Astrocyte of the cerebellum (primary cell): Measurements from ENCODE around the gene MKKS.
A peak's percentile ranks its signal among the peaks of the same experiment; 100 is the strongest.

Experiments used
- DNase-seq: peaks from one replicate; pipeline ENCODE4 v3.0.0-alpha.2; 2011; ENCODE audit warnings: low read depth
- H3K4me3 ChIP-seq: 2 replicates; pipeline ENCODE4 v1.5.1; 2011; ENCODE audit warnings: mild to moderate bottlenecking, low read depth, low read length, moderate library complexity
- in situ Hi-C: cut with HindIII; loops from 2 replicates; pipeline ENCODE4 v1.10.0; 2017; ENCODE audit warnings: low sequenced_read_pairs
- TF ChIP-seq, protein P1 (sequence below): IDR thresholded peaks from 2 replicates; pipeline ENCODE4 v1.5.1; 2012; ENCODE audit warnings: low read length, low read depth, moderate library complexity, mild to moderate bottlenecking; ENCODE audit errors: missing control alignments

The MKKS gene

DNA sequence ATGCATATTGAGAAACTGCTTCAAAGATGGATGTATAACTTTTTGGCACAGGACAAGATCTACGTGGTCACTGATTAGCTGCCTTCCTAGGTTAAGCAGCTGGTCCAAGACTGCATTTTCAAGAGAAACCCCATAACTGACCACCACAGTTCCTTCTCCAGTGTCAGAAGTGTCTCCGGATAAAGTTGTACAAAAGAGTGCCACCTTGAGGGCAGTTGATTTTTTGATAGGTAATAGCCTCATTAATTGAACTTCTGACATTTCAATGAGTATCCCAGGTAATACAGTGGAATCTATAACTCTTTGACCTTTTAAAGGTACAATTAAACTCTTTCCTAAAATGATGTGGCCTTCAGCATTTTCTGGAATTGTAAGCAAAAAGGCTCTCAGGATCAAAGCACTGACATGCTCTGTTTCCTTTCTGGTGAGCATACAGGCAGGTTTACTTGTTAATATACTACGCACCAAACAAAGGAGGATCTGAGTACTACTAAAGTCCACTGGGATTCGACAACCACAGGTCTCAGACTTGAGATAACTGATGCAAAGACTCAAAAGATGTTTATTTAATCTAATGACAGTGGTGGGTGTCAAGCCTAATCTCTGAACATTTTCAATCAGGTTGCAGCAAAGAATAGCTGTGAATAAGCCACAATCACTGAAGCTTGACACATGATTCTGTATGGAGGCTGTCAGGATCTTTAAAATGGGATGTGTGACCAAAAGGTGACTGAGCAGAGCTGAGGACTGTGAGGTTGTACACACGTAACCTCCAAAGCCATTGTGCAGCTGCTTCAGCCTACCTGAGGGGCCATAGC is 21.2 kb downstream of the MKKS start:
- DNase-seq: no peak
- in situ Hi-C loops: loop anchor here (25.0 kb wide), 1 partner anchor 425 kb away; no protein-coding TSS in a partner anchor
- TF ChIP-seq, protein P1, sequence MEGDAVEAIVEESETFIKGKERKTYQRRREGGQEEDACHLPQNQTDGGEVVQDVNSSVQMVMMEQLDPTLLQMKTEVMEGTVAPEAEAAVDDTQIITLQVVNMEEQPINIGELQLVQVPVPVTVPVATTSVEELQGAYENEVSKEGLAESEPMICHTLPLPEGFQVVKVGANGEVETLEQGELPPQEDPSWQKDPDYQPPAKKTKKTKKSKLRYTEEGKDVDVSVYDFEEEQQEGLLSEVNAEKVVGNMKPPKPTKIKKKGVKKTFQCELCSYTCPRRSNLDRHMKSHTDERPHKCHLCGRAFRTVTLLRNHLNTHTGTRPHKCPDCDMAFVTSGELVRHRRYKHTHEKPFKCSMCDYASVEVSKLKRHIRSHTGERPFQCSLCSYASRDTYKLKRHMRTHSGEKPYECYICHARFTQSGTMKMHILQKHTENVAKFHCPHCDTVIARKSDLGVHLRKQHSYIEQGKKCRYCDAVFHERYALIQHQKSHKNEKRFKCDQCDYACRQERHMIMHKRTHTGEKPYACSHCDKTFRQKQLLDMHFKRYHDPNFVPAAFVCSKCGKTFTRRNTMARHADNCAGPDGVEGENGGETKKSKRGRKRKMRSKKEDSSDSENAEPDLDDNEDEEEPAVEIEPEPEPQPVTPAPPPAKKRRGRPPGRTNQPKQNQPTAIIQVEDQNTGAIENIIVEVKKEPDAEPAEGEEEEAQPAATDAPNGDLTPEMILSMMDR: peak; percentile 31
- no peak overlapping the region for H3K4me3 ChIP-seq

DNA sequence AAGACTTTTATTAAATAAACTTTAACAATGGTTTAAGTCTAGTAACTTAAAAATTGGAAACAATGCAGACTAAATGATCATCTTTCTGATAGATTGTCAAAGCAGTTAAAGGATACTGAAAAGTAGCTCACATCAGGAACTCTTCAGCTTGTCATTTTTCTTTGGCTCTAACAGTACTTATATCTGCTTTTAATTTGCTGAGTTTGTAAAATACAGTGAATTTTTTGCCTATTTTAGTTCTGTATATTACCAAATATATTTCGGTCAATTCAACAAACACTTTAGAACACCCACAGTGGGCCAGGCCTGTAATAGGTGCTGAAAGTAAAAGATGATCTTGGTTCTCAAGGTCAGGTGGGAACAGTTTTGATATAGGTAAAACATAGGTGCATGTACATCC is 22.3 kb downstream of the MKKS start:
- TF ChIP-seq, protein P1: no peak
- DNase-seq: no peak
- in situ Hi-C loops: loop anchor here (25.0 kb wide), 1 partner anchor 424 kb away; no protein-coding TSS in a partner anchor
- H3K4me3 ChIP-seq: no peak overlapping the region

DNA sequence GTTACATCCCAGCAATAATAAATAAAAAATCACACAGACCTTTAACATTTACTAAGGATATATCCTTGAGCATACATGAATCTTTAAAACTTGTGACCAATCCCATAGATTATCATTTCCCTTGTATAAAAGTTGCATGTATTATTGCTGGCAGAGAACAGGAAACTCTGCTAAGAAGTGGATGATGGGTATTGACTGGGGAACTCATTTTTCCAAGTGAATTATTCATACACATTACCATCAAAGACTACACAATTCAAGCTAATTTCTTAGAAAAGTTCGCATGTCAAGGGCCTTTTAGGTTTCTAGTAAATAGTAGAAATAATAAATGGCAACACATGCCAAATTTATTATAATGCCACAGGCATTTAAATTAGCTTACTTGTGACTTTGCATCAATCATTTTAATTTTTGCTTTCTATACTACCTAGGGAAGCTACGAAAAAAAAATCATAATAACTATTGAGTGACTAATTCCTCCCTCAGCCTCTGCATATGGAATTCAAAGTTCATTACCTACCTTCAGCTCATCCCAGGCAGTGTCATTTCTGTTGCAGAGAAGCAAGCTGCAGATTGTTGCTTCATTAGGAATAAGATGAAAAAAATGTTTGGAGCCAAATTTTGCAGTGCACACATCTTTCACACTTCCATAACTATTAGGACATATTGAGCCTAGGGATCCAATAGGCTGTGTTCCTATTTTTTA is 25.8 kb downstream of the MKKS start:
- TF ChIP-seq, protein P1: no peak
- in situ Hi-C loops: loop anchor here (25.0 kb wide), 1 partner anchor 421 kb away; no protein-coding TSS in a partner anchor
- no peak overlapping the region for H3K4me3 ChIP-seq
- DNase-seq: no peak

DNA sequence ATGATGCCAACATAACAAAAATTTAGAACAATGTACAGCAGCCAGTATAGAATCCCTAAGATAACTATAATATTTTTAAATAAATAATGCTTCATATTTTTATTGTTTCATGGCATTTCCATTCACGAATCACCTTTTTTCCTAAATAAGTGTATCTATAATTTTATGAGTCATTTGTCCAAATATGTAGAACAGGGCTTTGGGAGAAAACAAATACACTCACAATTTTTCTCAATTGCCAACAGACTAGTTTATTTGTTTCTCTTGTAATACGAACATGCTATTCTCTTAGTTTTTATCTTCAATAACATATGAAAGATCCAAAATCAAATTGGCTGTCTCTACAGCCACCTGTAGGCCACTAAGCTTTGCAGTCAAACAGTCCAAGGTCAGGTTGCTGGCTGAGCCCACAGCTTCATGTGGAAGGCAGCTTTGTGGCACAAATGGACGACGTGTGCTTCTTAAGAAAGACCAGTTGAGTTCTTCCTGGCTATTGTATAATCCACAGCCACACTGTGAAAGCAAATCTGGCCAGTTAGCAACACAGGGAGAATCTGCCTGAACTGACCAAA is 29.0 kb downstream of the MKKS start:
- TF ChIP-seq, protein P1: no peak
- no peak overlapping the region for H3K4me3 ChIP-seq
- in situ Hi-C loops: loop anchor here (25.0 kb wide), 1 partner anchor 418 kb away; no protein-coding TSS in a partner anchor
- no peak for DNase-seq

DNA sequence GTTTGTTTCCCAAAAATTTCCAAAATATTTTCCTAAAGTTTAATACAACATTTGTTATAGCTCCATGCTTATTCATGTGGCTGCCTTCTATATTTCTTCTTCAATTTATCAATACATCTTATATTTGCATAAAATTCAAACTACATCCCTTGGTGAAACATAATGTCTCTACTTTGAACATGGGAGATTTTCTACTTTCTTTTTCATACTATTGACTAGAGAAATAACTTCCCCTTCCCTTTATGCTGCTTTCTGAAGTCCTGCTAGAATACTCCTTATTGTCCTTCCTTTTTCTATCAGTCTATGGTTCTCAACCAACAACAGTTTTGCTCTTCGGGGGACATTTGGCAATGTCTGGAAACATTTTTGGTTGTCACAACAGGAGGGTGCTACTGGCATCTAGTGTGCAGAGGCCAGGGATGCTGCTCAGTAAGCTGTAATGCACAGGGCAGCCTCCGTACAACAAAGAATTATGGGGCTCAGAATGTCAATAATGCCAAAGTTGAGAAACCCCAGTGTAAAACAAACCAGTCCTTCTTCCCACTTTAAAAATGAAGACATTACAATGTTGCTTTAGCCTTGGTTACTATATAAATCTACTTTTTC is 29.9 kb downstream of the MKKS start:
- in situ Hi-C loops: loop anchor here (25.0 kb wide), 1 partner anchor 417 kb away; no protein-coding TSS in a partner anchor
- no peak for DNase-seq

More for the DNA sequence above, 29.9 kb downstream of the MKKS start:
- no peak overlapping the region for H3K4me3 ChIP-seq
- TF ChIP-seq, protein P1: peak; percentile 16
